HT-29 (cell line): ENCODE results near the gene PREX1. TPM values are rescaled to one million over a fixed set of nuclear protein-coding genes. Genes with fewer than 3 reads are reported as not detected.

Experiments used
- DNase-seq: peaks from one replicate; pipeline ENCODE4 v3.0.0-alpha.2; 2015; ENCODE audit warnings: low spot score
- total RNA-seq: library from RNA; depleted of rRNA; stranded (reverse); fragments of >200 nt; shearing (Covaris generic); gene quantifications from 2 replicates; pipeline ENCODE4 v1.2.3, GENCODE V29; 2014

PREX1 gene
- total RNA-seq, 1 experiment from 2014 or later: 0.31 TPM

GRCh38 chr20:48661575-48662455, 166.0 kb downstream of the PREX1 start:
- no peak for DNase-seq

DNA sequence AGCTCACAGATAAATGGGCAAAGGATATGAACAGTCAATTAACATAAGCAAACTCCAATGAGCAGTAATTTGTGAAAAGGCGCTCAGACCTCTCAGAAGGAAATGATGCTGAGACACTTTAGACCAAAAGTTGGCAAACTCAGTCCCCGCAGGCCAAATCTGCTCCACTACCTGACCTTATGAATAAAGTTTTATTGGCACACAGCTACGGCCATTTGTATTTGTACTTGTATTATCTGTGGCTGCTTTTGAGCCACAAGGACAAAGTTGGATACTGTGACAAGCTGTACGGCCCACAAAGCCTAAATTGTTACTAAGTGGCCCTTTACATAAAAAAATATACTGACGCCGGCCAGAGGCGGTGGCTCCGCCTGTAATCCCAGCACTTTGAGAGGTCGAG, 167.0 kb downstream of the PREX1 start:
- DNase-seq: no peak

- no peak for DNase-seq
Observed at GRCh38 chr20:48659858-48660257, 167.9 kb downstream of the PREX1 start.

DNA sequence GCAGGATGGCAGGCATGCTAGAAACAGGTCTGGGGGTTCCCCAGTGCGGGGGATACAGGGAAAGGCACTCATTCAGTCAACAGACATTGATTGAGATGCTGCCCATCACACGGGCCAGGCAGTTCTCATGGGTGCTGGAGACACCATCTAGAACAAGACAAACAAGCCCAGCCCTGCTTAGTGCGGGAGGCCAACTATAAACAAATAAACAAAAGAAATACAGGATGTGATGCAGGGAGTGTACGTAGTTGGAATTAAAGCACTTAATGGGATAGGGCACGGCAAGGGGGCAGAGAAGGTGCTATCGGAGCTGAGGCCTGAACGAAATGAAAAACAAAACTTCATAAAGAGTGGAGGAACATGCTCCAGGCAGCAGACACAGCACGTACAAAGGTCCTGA, 169.3 kb downstream of the PREX1 start:
- no peak for DNase-seq

GRCh38 chr20:48658198-48658476, 169.7 kb downstream of the PREX1 start:
- no peak for DNase-seq

DNA sequence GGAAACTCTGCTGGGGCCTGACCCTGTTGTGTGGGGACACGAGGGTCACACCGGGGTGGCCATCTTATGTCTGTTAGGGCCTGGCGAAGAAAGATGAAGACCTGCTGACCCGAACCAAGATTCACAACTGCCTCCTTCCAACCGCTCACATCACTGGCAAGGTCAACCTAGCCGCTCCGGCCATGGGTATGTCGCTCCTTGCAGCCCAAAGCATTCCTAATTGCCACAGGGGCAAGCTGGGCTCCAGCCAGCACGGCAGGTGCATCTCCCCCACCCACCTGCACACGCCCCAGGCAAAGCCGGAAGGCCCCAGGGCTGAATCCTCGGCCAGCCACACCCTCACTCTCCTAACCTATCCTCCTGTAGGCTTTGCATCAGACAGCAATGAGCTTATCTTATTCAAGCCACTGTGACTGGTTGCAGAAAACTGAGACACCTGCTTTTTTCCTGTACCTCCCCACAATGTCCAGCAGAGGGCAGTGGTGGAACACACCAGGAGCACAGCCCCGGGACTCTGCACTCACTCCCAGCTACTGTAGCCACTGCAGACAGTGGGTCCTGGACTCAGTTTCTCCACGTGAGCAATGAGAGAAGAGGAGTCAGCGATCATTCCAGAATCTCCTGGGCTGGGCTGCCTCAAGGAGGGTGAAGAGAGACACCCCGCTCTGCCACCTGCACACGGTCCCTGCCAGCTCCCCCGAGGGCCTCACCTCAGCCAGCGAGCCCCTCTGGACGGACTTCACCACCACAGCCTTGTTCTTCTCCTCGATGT, 170.2 kb downstream of the PREX1 start:
- DNase-seq: peak; percentile 96

DNA sequence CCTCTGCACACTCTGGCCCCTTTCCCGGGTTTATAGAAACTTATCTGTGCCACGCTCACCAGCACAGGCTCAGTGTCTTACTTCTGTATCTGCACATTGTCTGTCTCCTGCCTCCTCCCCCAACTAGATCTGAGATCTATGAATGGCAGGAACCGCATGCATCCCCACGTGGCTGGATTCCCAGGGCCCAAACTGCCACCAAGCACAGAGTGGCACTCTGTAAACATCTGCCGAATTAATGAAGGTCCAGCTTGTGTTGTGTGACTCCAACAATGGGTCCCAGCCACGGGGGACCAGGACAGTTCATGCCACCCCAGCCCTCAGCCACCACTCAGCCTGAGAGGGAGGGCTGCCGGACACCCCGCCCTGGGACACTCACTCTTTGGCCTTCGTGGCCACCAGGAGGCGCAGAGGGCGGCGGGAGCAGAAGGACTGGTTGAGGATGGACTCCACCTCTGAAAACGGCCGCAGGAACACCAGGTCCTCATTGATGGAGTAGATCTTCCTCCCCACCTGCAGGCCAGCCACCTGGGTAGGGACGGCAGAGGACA, 171.1 kb downstream of the PREX1 start:
- DNase-seq: peak; percentile 88

GRCh38 chr20:48656137-48656536, 171.7 kb downstream of the PREX1 start:
- no peak for DNase-seq

GRCh38 chr20:48653706-48654051, 174.1 kb downstream of the PREX1 start:
- no peak for DNase-seq

DNA sequence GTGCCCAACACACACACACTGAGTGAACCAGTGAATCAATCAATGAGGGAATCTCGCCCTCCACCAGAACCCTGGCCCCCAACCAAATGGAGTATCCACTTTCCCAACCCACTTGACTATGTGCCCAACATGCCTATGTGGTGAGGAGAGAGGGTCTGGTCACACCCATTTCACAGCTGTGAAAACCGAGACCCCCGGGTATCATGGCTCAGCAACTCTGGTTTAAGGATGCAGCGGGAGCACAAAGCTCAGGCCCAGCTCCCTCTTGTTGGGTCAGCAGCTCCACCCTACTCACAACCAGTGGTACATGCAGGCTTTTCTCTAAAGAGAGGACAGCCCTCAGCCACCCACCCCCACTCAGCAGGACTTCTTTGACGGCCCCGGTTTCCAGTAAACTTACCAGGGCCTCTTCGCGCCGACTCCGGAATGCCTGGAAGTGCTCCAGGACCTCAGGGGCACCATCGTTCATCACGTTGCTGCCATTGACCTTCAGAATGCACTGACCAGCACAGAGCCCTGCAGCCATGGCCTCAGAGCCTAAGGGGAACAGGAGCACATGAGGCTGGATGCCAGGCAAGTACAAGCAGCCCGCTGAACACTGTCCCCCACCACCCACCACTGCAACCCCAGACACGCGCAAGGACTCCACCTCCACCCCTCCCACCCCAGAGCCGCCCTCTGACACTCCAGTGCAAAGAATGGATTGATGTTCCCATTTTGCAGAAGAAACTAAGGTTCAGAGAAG, 174.7 kb downstream of the PREX1 start:
- DNase-seq: no peak

DNA sequence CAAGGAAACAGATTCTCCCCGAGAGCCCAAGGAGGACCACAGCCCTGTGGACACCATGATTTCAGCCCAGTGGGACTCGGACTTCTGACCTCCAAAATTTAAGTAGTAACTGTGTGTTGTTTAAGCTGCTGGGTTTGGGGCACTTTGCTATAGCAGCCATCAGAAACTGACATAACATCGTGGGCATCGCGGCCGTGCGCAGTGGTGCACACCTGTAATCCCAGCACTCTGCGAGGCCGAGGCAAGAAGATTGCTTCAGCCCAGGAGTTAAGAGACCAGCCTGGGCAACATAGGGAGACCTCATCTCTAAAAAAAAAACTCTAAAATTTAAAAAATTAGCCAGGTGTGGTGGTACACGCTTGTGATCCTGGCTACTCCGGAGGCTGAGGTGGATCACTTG, 175.8 kb downstream of the PREX1 start:
- DNase-seq: no peak

DNA sequence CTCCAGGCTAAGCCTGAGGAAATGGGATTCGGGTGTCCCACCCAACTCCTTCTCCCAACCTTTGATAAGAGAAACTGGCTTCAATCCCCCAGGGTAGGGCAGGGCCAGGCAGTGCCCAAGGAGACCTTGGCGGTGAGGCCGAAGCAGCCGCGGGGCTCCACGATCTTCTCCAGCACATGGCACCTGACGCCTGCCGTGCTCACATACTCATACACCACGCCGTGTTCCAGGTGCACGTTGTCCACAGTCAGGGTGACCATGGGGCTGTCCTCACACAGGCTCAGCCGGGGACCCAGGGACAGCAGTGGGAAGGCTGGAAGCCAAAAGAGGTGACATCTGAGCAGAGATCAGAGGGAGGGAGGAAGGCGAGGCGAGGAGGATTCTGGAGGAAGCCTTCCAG, 176.5 kb downstream of the PREX1 start:
- no peak for DNase-seq

DNA sequence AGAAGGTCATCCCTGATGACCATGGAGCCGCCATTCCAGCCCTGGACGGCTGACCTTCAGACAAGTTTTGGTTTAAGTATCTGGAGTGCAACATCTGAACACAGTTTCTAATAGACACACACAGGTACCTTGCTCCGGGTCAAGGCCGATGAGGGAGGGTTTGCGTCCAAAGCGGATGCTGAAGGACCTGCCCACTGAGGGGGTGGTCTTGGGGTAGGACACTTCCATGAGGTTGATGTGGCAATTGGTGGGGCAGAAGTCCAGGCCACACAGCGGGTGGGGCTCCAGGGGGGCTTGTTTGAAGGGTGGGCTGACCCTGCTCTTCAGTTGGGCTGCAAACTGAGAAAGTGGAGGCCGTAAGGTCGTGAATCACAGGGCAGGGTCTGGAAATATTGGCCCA, 177.9 kb downstream of the PREX1 start:
- DNase-seq: no peak

DNA sequence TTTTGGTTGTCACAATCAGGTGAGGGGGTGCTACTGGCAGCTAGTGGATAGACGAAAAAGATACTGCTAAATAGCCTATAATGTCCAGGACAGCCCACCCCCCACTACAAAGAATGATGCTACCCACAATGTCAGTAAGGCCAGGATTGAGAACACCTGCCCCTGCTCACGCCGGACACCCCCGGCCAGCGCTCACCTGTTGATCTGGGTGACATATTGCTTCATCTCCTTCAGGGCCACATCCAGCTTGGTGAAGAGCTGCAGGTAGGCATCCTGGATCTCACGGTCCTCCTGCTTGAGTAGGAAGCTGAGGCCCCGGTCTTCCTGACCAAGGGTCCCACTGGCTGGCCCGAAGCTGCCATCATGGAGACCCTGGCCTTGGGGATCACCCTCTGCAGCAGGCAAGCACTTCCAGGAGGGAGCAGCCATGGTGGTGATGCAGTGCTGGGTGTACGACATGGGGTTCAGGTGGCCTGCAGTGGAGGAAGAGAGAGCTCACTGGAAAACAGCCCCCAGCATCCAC, 178.6 kb downstream of the PREX1 start:
- DNase-seq: no peak

DNA sequence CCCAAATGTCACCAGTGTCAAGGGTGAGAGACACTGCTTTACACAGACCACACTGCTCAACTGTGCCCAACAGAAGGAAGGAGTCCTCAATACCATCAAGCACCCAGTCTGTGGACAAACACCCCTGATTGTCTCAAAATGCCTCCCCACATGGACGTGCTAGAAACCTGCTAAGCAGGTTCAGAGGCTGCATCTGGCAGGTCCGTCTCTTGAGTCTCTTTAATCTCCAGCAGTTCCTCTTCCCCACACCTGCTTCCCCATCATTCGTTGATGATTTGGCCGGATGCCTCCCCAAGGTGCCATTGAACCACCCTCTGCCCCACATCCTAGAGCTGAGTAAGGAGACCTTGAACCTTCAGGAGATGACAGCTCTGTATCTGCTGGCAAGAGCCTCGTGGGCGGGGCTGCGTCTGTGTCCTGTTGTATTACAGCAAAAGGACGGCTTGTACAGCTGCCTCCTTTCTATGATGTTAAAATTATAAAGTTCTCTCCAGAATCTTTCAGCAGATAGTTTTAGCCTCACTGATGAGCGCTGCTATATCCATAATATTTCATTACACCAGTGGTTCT, 179.2 kb downstream of the PREX1 start:
- DNase-seq: peak; percentile 60

DNA sequence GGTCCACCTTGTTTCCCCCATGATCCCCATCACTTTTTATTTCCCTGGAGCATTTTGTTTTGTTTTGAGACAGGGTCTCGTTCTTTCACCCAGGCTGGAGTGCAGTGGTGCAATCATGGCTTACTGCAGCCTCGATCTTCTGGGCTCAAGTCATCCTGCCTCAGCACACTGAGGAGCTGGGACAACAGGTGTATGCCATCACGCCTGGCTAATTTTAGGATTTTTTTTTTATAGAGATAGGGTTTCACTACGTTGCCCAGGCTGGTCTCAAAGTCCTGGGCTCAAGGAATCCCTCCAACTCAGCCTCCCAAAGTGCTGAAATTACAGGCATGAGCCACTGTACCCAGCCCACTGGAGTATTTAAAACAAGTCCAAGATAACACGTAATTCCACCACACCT, 179.9 kb downstream of the PREX1 start:
- DNase-seq: no peak

DNA sequence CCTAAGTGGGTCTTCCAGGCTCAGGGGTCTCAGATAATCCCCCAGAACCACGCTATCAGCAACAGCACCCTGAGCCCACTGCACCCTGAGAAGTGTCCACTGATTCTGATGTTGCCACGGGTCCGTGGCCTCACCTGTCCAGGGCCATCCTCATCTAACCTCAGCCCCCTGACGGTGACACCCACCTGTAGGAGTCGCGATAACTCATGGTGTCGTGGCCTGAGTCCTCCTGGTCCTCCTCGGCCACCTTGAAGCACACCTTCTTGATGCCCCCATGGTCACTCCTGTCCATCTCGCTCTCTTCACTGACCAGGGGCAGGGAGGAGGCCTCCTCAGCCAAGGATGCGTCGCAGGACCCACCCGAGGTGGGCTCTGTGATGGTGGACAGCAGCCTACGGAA, 182.1 kb downstream of the PREX1 start:
- no peak for DNase-seq

- DNase-seq: no peak
Observed at GRCh38 chr20:48644286-48644828, 183.4 kb downstream of the PREX1 start.

GRCh38 chr20:48642105-48642880, 185.5 kb downstream of the PREX1 start:
- no peak for DNase-seq

DNA sequence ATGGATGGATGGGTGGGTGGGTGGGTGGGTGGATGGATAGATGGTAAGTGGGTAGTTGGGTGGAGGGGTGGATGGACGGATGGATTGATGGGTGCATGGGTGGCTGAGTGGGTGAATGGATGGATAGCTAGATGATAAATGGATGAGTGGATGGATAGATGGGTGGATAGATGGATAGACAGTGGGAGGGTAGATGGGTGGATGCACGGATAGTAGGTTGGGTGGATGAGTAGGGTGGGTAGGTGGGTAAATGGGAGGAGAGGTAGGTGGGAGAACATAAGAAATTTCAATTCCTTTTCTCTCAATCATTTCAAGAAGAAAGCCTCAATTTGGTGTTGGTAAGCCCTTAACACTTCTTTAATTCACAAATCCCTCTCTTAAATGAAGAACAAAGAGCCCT, 186.9 kb downstream of the PREX1 start:
- no peak for DNase-seq

DNA sequence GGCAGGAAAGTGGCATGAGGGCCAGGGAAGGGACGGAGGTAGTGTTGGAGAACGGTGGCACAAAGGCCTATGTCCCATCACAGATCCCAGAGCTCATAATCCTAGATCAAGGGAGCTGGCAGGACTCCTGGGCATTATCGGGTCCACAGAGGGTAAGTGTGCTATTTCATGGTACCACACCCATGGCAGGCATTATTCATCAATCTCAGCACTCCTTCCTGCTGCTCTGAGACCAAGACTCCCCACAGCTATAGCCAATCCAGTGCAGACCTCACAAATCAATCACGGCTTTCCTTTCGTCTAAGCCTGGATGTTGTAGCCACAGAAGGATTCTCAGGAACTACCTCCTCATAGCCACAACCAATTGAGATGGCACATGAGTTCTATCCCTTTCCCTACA, 187.9 kb downstream of the PREX1 start:
- no peak for DNase-seq
